ENCODE data around the gene DYRK1B. TPM values are rescaled to one million over a fixed set of nuclear protein-coding genes. Genes with fewer than 3 reads are reported as not detected.

The DYRK1B gene
- total and polyA plus RNA-seq, 8 donors = 6.2 to 20.6 (median 8.3) TPM

DNA sequence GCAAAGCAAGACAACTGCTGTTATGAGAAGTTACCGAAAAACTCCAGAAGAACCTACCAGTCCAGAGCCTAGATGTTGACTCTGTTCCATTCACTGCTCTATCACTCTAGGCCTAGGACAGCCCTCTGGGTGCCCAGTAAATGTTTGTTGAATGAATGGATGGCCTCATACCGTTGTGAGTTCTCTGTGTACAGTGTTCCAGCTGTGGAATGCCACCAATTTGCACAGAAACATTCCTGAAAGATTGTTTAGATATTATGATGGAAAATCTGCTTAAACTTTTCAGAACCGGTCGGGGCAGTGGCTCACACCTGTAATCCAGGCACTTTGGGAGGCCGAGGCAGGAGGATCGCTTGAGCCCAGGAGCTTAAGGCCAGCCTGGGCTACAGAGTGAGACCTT lies 13.6 kb upstream of the DYRK1B start:
- no peaks in the 10 kb centered on the region for H3K9me3 ChIP-seq
- H3K27ac ChIP-seq = no peak overlapping the region
- H3K27me3 ChIP-seq = no peaks in the 10 kb centered on the region
- no peak for ATAC-seq
- no peaks in the 10 kb centered on the region for H3K36me3 ChIP-seq
- FAIRE-seq = no peak
- no peak overlapping the region for H3K4me3 ChIP-seq
- DNase-seq = no peak
- H3K4me1 ChIP-seq = peaks cover 11 to 16% (median 11%) of the 10 kb centered on the region in 3 donors
- intact Hi-C loops (cut with DNase I) = no loop called here
- TF ChIP-seq, protein P1, sequence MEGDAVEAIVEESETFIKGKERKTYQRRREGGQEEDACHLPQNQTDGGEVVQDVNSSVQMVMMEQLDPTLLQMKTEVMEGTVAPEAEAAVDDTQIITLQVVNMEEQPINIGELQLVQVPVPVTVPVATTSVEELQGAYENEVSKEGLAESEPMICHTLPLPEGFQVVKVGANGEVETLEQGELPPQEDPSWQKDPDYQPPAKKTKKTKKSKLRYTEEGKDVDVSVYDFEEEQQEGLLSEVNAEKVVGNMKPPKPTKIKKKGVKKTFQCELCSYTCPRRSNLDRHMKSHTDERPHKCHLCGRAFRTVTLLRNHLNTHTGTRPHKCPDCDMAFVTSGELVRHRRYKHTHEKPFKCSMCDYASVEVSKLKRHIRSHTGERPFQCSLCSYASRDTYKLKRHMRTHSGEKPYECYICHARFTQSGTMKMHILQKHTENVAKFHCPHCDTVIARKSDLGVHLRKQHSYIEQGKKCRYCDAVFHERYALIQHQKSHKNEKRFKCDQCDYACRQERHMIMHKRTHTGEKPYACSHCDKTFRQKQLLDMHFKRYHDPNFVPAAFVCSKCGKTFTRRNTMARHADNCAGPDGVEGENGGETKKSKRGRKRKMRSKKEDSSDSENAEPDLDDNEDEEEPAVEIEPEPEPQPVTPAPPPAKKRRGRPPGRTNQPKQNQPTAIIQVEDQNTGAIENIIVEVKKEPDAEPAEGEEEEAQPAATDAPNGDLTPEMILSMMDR (IDR thresholded peaks at IDR 0.05) = no peak
- WGBS, 2 donors = 67 to 70% methylated on average over 6 of the region's 6 CpGs

DNA sequence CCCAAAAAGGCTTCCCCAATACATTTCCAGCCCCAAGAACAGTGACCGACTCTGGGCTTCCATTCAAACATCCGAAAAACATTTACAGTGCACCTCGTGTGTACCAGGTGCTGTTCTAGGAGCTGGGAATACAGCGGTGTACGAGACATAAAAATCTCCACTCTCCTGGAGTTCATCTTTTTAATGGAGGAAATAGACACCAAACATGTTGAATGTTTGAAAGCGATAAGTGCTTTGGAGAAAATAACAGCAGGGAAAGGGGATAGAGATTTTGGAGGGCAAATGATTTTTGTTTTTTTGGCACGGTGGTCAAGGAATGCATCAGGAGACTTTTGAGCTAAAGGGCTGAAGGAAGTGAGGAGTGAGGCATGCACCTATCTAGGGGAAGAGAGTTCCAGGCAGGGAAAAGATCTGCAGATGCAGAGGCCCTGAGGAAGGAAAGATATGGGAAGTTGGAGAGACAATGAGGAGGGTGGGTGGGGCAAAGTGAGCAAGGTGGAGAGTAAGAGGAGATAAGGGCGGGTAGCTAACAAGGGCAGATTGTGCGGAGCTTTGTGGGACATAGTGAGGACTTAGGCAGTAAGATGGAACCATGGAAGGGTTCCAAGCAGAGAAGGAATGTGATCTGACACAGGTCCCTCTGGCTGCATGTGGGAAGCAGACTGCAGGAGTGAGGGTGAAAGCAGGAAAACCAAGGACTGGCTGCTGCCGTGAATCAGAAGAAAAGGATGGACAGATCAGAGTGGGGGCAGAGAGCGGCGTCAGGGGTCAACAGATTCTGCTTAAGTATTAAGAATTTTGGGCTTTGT lies 12.9 kb upstream of the DYRK1B start:
- no peak for FAIRE-seq

DNA sequence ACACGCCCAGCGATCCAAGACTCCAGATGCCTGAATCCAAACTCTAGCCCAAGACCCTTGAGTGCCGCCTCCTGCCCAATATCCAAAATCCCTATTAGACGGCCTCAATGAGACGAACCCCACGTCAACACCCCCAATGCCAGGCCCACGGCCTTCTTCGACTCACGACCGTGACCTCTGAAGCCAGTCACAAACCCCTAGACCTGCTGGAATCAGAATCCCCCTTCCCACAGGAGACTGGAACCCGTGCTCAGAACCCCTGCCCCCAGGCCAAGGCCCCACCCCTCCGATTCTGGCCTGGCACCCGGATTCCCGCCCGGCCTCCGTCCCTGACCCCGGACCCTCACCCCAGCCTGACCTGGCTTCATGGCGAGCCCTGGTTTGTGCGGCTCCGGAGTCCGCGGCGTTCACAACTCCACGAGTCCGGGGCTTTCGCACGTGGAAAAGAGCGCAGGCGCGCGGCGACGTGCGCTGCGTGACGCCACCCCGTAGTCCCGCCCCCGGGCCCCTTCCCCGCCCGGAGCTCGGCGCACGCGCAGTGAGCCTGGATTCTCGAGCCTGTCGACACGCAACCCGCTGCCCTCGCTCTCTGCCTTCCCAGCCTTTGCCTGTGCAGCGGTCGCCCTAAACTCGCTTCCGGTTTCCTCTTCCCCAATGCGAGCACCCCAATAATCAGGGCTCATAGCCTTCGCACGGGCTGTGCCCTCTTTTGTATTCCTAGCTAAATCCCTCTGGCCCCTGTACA lies 12.1 kb upstream of the DYRK1B start, which contains the start of gene FBL:
FBL (minus strand) TSS at position 447 of the 745 bp plus-strand sequence; CDS start at position 368, 79 bp downstream.
- DNase-seq = peak; percentile 95 to 100 (median 98)

More for the DNA sequence above, 12.9 kb upstream of the DYRK1B start:
- TF ChIP-seq, protein P1 (IDR thresholded peaks at IDR 0.05) = no peak
- DNase-seq = no peak
- intact Hi-C loops (cut with DNase I) = no loop called here
- no peaks in the 10 kb centered on the region for H3K36me3 ChIP-seq
- H3K4me3 ChIP-seq = peak overlapping the region; percentile 4 to 73 (median 67)
- H3K27me3 ChIP-seq = no peaks in the 10 kb centered on the region
- H3K9me3 ChIP-seq = no peaks in the 10 kb centered on the region
- peaks cover 11 to 23% (median 13%) of the 10 kb centered on the region in 3 donors for H3K4me1 ChIP-seq
- peak overlapping the region; percentile 52 to 82 (median 60) for H3K27ac ChIP-seq
- ATAC-seq = peak; percentile 3 to 17 (median 10)
- WGBS, 2 donors = 40 to 42% methylated on average over 12 of the region's 12 CpGs

DNA sequence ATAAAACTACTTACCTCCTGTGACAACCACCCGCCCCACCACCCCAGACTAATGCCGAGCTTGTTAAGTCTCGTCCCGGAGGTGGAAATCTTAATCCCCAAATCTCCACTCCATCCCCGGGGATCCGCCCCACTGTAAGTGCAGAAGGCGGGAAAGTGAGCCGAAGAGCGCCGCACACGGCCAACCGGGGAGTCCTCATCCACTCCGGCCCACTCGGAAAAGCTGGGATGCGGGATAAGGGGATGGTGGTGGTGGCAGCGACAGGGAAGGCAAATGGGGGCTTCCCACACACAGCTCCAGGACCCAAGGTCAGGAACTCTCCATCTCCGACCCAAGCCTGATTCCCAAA lies 11.6 kb upstream of the DYRK1B start:
- Histone ChIP-seq H3K4me3 (peak overlapping the region; percentile 64 to 73 (median 68)), H3K27ac (no peak overlapping the region), H3K36me3 (no peaks in the 10 kb centered on the region), H3K9me3 (no peaks in the 10 kb centered on the region), H3K27me3 (no peaks in the 10 kb centered on the region), H3K4me1 (peaks cover 11 to 23% (median 13%) of the 10 kb centered on the region in 3 donors)
- ATAC-seq = peak; percentile 30 to 55 (median 40)
- FAIRE-seq = no peak
- 0 to 1% methylated on average over 17 of the region's 17 CpGs for WGBS, 2 donors
- TF ChIP-seq, protein P1 (IDR thresholded peaks at IDR 0.05) = no peak
- DNase-seq = no peak
- intact Hi-C loops (cut with DNase I) = no loop called here

More for the DNA sequence above, 12.1 kb upstream of the DYRK1B start, which contains the start of gene FBL:
- WGBS, 2 donors = 0% methylated on average over 57 of the region's 57 CpGs
- H3K4me3 ChIP-seq = peak within 1 kb of the TSS; percentile 64 to 73 (median 68)
- FAIRE-seq = no peak
- no peaks in the 10 kb centered on the region for H3K27me3 ChIP-seq
- intact Hi-C loops (cut with DNase I) = no loop called here
- no peaks in the 10 kb centered on the region for H3K36me3 ChIP-seq
- H3K27ac ChIP-seq = peak within 1 kb of the TSS; percentile 52 to 82 (median 60)
- TF ChIP-seq, protein P1 (IDR thresholded peaks at IDR 0.05) = no peak
- no peaks in the 10 kb centered on the region for H3K9me3 ChIP-seq
- peak; percentile 96 to 99 (median 98) for ATAC-seq
- peaks cover 11 to 23% (median 13%) of the 10 kb centered on the region in 3 donors for H3K4me1 ChIP-seq
